ENCODE measurements around the gene DIAPH1.

The DIAPH1 gene

GRCh38 chr5:141639357-141640050 lies 20.7 kb upstream of the DIAPH1 start:
- DNase-seq (ENCODE audit: low read depth): no peak

GRCh38 chr5:141638771-141639170 lies 20.0 kb upstream of the DIAPH1 start:
- DNase-seq (ENCODE audit: low read depth): no peak

- DNase-seq (ENCODE audit: low read depth): peak; percentile 37
Observed at GRCh38 chr5:141637767-141638419, 19.1 kb upstream of the DIAPH1 start.

- peak; percentile 54 for DNase-seq (ENCODE audit: low read depth)
Observed at GRCh38 chr5:141637123-141637766, 18.4 kb upstream of the DIAPH1 start.

- DNase-seq (ENCODE audit: low read depth): peak; percentile 92
Observed at GRCh38 chr5:141636413-141637122, 17.8 kb upstream of the DIAPH1 start, which contains the start of the genes HDAC3 and RELL2. Gene HDAC3, minus strand, starts transcription at chr5:141636849. Its CDS starts 59 bp downstream, at chr5:141636790. Gene RELL2, plus strand, starts transcription at chr5:141636997. Its CDS starts 1,229 bp downstream, at chr5:141638226.

GRCh38 chr5:141636106-141636412 lies 17.3 kb upstream of the DIAPH1 start:
- DNase-seq (ENCODE audit: low read depth): no peak

- no peak for DNase-seq (ENCODE audit: low read depth)
Observed at GRCh38 chr5:141635646-141636045, 16.8 kb upstream of the DIAPH1 start.

GRCh38 chr5:141634720-141635119 lies 15.9 kb upstream of the DIAPH1 start:
- no peak for DNase-seq (ENCODE audit: low read depth)

GRCh38 chr5:141633871-141634561 lies 15.2 kb upstream of the DIAPH1 start:
- DNase-seq (ENCODE audit: low read depth): no peak

- DNase-seq (ENCODE audit: low read depth): no peak
Observed at GRCh38 chr5:141632650-141633049, 13.8 kb upstream of the DIAPH1 start.

- DNase-seq (ENCODE audit: low read depth): no peak
Observed at GRCh38 chr5:141630570-141631140, 11.9 kb upstream of the DIAPH1 start.

GRCh38 chr5:141628175-141628788 lies 9.5 kb upstream of the DIAPH1 start:
- DNase-seq (ENCODE audit: low read depth): no peak

GRCh38 chr5:141623611-141624010 lies 4.8 kb upstream of the DIAPH1 start:
- no peak for DNase-seq (ENCODE audit: low read depth)

GRCh38 chr5:141623186-141623585 lies 4.4 kb upstream of the DIAPH1 start:
- no peak for DNase-seq (ENCODE audit: low read depth)

GRCh38 chr5:141618030-141618803 lies 583 bp downstream of the DIAPH1 start:
- peak; percentile 37 for DNase-seq (ENCODE audit: low read depth)

GRCh38 chr5:141617682-141618029 lies 1.1 kb downstream of the DIAPH1 start:
- no peak for DNase-seq (ENCODE audit: low read depth)

GRCh38 chr5:141617128-141617527 lies 1.7 kb downstream of the DIAPH1 start:
- no peak for DNase-seq (ENCODE audit: low read depth)

- DNase-seq (ENCODE audit: low read depth): no peak
Observed at GRCh38 chr5:141615991-141616720, 2.6 kb downstream of the DIAPH1 start.

GRCh38 chr5:141613344-141613743 lies 5.5 kb downstream of the DIAPH1 start:
- DNase-seq (ENCODE audit: low read depth): no peak

- DNase-seq (ENCODE audit: low read depth): no peak
Observed at GRCh38 chr5:141611289-141611688, 7.5 kb downstream of the DIAPH1 start.
